Thyroid gland (tissue), 4 donors: ENCODE results near the gene COX4I2. TPM values are rescaled to one million over a fixed set of nuclear protein-coding genes. Genes with fewer than 3 reads are reported as not detected.

Experiments
- DNase-seq, 2 donors: peaks; one replicate each; pipeline ENCODE4 v3.0.0-alpha.2; 2019
- H3K27ac ChIP-seq, 3 donors: fragments of 200-600 bp; sonication (generic); 1 replicate in 2 of 3; 2 replicates in 1 of 3; pipeline ENCODE4 v1.5.1; 2016 to 2019; ENCODE audit warnings: mild to moderate bottlenecking in 1 of 3, moderate library complexity in 1 of 3
- H3K27me3 ChIP-seq: fragments of 200-600 bp; sonication (generic); one replicate; pipeline ENCODE4 v1.5.1; 2019
- H3K36me3 ChIP-seq, 2 donors: fragments of 200-600 bp; sonication (generic); one replicate each; pipeline ENCODE4 v1.5.1; 2016 to 2019
- H3K4me1 ChIP-seq, 2 donors: fragments of 200-600 bp; sonication (generic); one replicate each; pipeline ENCODE4 v1.5.1; 2017 to 2019
- H3K4me3 ChIP-seq, 3 donors: fragments of 200-600 bp; sonication (generic); replicated peaks in 1 of 3; 1 replicate in 2 of 3; 2 replicates in 1 of 3; pipeline ENCODE4 v1.5.1; 2016; ENCODE audit warnings: mild to moderate bottlenecking in 1 of 3
- H3K9me3 ChIP-seq: fragments of 200-600 bp; sonication (generic); one replicate; pipeline ENCODE4 v1.5.1; 2017
- CTCF ChIP-seq, 6 experiments: fragments of 200-600 bp in 3 of 6; fragments of 450-650 bp in 3 of 6; sonication (generic) in 3 of 6; IDR thresholded peaks; one replicate each; pipeline ENCODE4 v1.5.1; 2016 to 2019; ENCODE audit warnings: antibody characterized with exemption in 6 of 6, mild to moderate bottlenecking in 2 of 6, inconsistent platforms in 1 of 6, moderate library complexity in 1 of 6
- POLR2A ChIP-seq, 2 donors: fragments of 450-650 bp; IDR thresholded peaks; one replicate each; pipeline ENCODE4 v1.6.1; 2017; ENCODE audit warnings: antibody characterized with exemption in 2 of 2, mild to moderate bottlenecking in 2 of 2, moderate library complexity in 1 of 2
- WGBS, 2 donors: methylation state at CpG; one replicate each; pipeline ENCODE4 v1.1.5; 2017; 5-methylcytosine and 5-hydroxymethylcytosine counted together
- intact Hi-C: fragments of 100-400 bp; cut with DNase I; formaldehyde crosslinking; loops from one replicate; pipeline ENCODE4 v1.15.1; 2023
- total RNA-seq, 4 donors: library from RNA; depleted of rRNA; stranded (reverse); fragments of >200 nt; gene quantifications; one replicate each; pipeline ENCODE4 v1.2.3, GENCODE V29; 2016

The COX4I2 gene
- total RNA-seq, 4 donors from 2014 or later, result 1.1 to 4.8 (median 3.4) TPM

- intact Hi-C loops, result no loop called here
- Histone ChIP-seq H3K27ac (peak overlapping the region; percentile 82 to 95 (median 94)), H3K9me3 (no peaks in the 10 kb centered on the region), H3K4me1 (peaks cover 19 to 55% of the 10 kb centered on the region in 2 donors), H3K4me3 (no peak overlapping the region), H3K27me3 (no peaks in the 10 kb centered on the region), H3K36me3 (no peaks in the 10 kb centered on the region)
- 93 to 95% methylated on average over 2 of the region's 2 CpGs for WGBS, 2 donors
- TF ChIP-seq CTCF (IDR thresholded peaks at IDR 0.05), result no peak
- TF ChIP-seq POLR2A (IDR thresholded peaks at IDR 0.05), result no peak
- no peak for DNase-seq
Observed at GRCh38 chr20:31597481-31597855, 40.2 kb upstream of the COX4I2 start.

- Histone ChIP-seq H3K9me3 (no peaks in the 10 kb centered on the region), H3K36me3 (peaks cover 12 to 17% of the 10 kb centered on the region in 2 donors), H3K4me3 (no peak overlapping the region), H3K27ac (peak overlapping the region; percentile 97 to 99 (median 98)), H3K4me1 (peaks cover 15 to 26% of the 10 kb centered on the region in 2 donors), H3K27me3 (no peaks in the 10 kb centered on the region)
- DNase-seq, result no peak
- intact Hi-C loops, result no loop called here
- 80 to 84% methylated on average over 4 of the region's 4 CpGs for WGBS, 2 donors
- TF ChIP-seq CTCF (IDR thresholded peaks at IDR 0.05) (no peak), POLR2A (IDR thresholded peaks at IDR 0.05) (no peak)
Observed at GRCh38 chr20:31602431-31602778, 35.3 kb upstream of the COX4I2 start.

GRCh38 chr20:31602779-31603441 is 34.8 kb upstream of the COX4I2 start:
- no peaks in the 10 kb centered on the region for H3K9me3 ChIP-seq
- H3K4me1 ChIP-seq, result peaks cover 20 to 26% of the 10 kb centered on the region in 2 donors
- peak overlapping the region; percentile 97 to 99 (median 98) for H3K27ac ChIP-seq
- TF ChIP-seq POLR2A (IDR thresholded peaks at IDR 0.05), result peak in 1 of 2 donors; percentile 11
- TF ChIP-seq CTCF (IDR thresholded peaks at IDR 0.05), result no peak
- intact Hi-C loops, result no loop called here
- H3K4me3 ChIP-seq, result no peak overlapping the region
- WGBS, 2 donors, result 73 to 77% methylated on average over 16 to 17 of the region's 17 CpGs
- no peaks in the 10 kb centered on the region for H3K27me3 ChIP-seq
- peaks cover 12 to 17% of the 10 kb centered on the region in 2 donors for H3K36me3 ChIP-seq
- peak in 1 of 2 donors; percentile 24 for DNase-seq

- peak overlapping the region; percentile 22 to 90 (median 32) for H3K4me3 ChIP-seq
- H3K27me3 ChIP-seq, result no peaks in the 10 kb centered on the region
- H3K27ac ChIP-seq, result peak overlapping the region; percentile 97 to 99 (median 98)
- H3K36me3 ChIP-seq, result peaks cover 12 to 17% of the 10 kb centered on the region in 2 donors
- WGBS, 2 donors, result 11% methylated on average over 37 to 39 of the region's 43 CpGs
- peaks cover 28 to 29% of the 10 kb centered on the region in 2 donors for H3K4me1 ChIP-seq
- intact Hi-C loops, result no loop called here
- peak; percentile 100 for DNase-seq
- H3K9me3 ChIP-seq, result no peaks in the 10 kb centered on the region
- TF ChIP-seq POLR2A (IDR thresholded peaks at IDR 0.05), result peak; percentile 90 to 98
- peak in 1 of 6 experiments; percentile 26 for TF ChIP-seq CTCF (IDR thresholded peaks at IDR 0.05)
Observed at GRCh38 chr20:31603822-31604566, 33.7 kb upstream of the COX4I2 start.

- Histone ChIP-seq H3K36me3 (peaks cover 12 to 17% of the 10 kb centered on the region in 2 donors), H3K9me3 (no peaks in the 10 kb centered on the region), H3K4me1 (peaks cover 34 to 35% of the 10 kb centered on the region in 2 donors), H3K27me3 (no peaks in the 10 kb centered on the region), H3K27ac (peak overlapping the region; percentile 97 to 99 (median 98)), H3K4me3 (peak overlapping the region; percentile 22 to 90 (median 32))
- TF ChIP-seq CTCF (IDR thresholded peaks at IDR 0.05), result no peak
- no peak for TF ChIP-seq POLR2A (IDR thresholded peaks at IDR 0.05)
- 0 to 2% methylated on average over 14 of the region's 14 CpGs for WGBS, 2 donors
- intact Hi-C loops, result no loop called here
- DNase-seq, result no peak
Observed at GRCh38 chr20:31604567-31605030, 33.1 kb upstream of the COX4I2 start.
